ENCODE results near the gene BMF. TPM values are rescaled to one million over a fixed set of nuclear protein-coding genes. Genes with fewer than 3 reads are reported as not detected.
"Not testable (repeated sequence)": the region's sequence is repeated elsewhere in the genome, so short reads cannot be mapped to it uniquely, and the experiment has no call there.

BMF gene
- 353 and 376 TPM in 2 replicates for total RNA-seq

DNA sequence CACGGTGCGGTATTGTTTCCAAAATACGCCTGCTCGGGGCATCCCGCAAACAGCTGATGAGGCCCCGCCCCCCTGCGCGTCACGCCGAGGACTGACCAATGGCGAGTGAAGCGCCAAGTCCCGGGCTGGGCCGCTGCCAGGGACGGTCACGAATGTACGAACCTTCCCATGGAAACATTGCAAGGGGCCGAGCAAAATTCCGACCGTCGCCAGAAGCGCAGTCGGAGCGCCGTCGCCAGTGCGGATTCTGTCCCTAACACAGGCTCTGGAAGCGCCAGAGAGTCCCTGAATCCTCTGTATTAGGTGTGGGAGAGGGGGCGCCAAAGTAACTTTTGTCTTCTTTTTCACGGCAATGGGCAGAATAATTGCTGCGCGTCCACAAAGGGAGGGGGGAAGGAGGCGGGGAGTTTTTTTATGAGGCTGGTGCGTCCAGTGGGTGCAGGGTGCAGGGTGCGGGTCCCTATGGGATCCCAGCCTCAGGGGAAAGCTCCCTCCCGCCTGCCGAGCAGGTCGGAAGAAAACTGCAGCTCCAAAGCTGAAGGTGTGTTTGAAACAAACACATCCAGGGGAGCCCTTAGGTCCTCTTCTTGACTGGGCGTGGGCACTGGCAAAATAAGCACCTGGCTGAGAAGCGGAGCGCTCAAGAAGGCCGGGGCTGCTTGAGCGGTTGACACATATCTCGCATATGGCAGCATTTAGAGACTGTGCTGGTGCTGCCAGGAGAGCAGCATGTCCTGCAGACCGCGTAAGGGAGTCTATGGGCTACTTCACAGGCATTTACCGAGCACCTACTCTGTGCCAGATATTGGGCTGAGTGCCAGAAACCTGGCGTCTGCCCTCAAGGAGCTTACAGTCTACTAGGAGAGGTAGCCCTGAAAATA is at the start of gene BMF:
Gene BMF, minus strand, starts transcription at position 25 of the 881 bp plus-strand sequence. CDS start 2,793 bp downstream, outside the sequence.
- ATAC-seq (ENCODE audit: low read depth) = peak; percentile 49
- ChIA-PET CTCF (interaction anchor here (1.0 to 16.6 kb wide), 6 partner anchors 13 to 165 kb away, joined by 3 to 519 read pairs (median 24); partner anchors contain the start of gene SRP14), POLR2A (interaction anchor here (0.6 to 23.5 kb wide), 15 partner anchors 13 to 331 kb away, joined by 3 to 1329 read pairs (median 8); partner anchors contain the start of genes BAHD1, BUB1B, FSIP1 and PLCB2)
- Mint-ChIP-seq H3K27ac (peak within 1 kb of the TSS; percentile 92), H3K36me3 (ENCODE audit: low read depth) (peaks cover 34% of the 10 kb centered on the region), H3K4me3 (peak within 1 kb of the TSS; percentile 94), H3K27me3 (no peaks in the 10 kb centered on the region), H3K4me1 (peaks cover 60% of the 10 kb centered on the region), H3K9me3 (no peaks in the 10 kb centered on the region)
- peak; percentile 97 for DNase-seq
- TF ChIP-seq, protein P1, sequence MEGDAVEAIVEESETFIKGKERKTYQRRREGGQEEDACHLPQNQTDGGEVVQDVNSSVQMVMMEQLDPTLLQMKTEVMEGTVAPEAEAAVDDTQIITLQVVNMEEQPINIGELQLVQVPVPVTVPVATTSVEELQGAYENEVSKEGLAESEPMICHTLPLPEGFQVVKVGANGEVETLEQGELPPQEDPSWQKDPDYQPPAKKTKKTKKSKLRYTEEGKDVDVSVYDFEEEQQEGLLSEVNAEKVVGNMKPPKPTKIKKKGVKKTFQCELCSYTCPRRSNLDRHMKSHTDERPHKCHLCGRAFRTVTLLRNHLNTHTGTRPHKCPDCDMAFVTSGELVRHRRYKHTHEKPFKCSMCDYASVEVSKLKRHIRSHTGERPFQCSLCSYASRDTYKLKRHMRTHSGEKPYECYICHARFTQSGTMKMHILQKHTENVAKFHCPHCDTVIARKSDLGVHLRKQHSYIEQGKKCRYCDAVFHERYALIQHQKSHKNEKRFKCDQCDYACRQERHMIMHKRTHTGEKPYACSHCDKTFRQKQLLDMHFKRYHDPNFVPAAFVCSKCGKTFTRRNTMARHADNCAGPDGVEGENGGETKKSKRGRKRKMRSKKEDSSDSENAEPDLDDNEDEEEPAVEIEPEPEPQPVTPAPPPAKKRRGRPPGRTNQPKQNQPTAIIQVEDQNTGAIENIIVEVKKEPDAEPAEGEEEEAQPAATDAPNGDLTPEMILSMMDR (IDR thresholded peaks at IDR 0.05) = no peak
- intact Hi-C loops (cut with micrococcal nuclease) = loop anchor here (5.0 kb wide), 2 partner anchors 177 to 213 kb away; partner anchors contain the start of genes EIF2AK4 and INAFM2

DNA sequence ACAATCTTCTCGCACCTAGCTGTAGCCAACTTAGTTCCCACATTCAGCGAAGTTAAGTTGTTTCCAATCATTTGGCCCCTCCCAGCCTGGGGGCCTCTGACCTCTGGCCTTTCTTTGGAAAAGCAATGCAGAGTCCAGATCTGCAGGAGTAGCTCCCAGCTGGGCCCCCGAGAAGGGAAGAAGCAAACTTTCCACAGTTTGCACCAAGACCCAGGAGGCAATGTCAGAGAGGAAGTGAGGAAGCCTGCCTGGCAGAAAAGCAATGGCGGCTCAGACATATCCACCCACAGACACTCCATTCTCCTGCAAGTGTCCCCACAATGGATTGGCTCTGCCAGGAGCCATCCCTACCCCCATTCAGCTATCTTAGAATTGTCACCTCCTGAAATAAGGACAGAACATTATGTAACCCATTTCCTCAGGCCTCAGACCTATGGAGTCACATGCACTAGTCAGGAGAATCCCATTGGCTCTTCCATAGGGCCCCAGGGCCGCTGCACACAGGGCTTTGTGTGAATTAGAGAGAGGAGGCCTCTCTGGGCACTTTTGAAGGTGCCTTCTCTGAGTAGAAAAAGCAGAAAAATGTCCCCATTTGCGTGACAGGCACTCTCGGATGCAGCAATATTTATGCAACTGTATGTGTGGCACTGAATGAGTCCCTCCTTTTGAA is 49.2 kb upstream of the BMF start:
- CTCF ChIA-PET = interaction anchor here (1.2 kb wide), 1 partner anchor 112 kb away, joined by 6 read pairs; no protein-coding TSS in a partner anchor
- Mint-ChIP-seq H3K36me3 (ENCODE audit: low read depth) (no peaks in the 10 kb centered on the region), H3K27ac (no peak overlapping the region), H3K4me1 (no peaks in the 10 kb centered on the region), H3K4me3 (no peak overlapping the region), H3K27me3 (no peaks in the 10 kb centered on the region), H3K9me3 (no peaks in the 10 kb centered on the region)
- ATAC-seq (ENCODE audit: low read depth) = no peak
- TF ChIP-seq, protein P1 (IDR thresholded peaks at IDR 0.05) = no peak
- POLR2A ChIA-PET = interaction anchor here (0.9 kb wide), 1 partner anchor 51 kb away, joined by 3 read pairs; no protein-coding TSS in a partner anchor
- DNase-seq = no peak
- intact Hi-C loops (cut with micrococcal nuclease) = no loop called here

DNA sequence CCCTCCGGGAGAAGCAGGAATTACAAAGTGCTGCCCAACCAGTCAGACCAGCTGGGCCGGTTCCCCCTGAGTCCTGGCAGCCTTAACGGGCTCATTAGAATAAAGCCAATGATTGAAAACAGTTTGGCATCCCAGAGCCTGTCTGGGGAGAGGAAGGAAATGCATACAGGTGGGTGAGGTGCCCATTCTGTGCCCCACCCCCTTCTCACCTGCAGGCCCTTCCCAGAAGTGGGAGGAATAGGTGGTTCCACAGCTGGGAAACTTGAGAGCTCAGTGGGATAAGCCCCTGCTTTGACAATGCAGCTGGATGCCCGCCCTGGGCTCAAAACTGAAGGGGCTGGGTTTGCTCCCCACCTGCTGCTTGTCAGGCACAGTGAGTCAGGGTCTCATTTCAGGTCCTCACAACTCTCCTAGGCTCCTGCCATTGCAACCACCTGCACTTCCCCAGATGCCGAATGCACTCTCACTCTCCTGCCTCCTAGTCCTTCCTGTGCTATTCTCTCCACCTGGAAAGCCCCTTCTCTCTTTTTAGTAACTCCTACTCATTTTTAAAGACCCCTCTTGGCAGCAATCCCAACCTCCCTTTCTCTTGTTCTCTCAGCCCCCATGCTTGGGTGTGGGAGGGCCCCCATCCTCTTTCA is 46.7 kb upstream of the BMF start:
- DNase-seq = no peak
- no peaks in the 10 kb centered on the region for H3K27me3 Mint-ChIP-seq
- intact Hi-C loops (cut with micrococcal nuclease) = no loop called here
- ATAC-seq (ENCODE audit: low read depth) = no peak
- POLR2A ChIA-PET = interaction anchor here (1.0 kb wide), 1 partner anchor 34 kb away, joined by 4 read pairs; no protein-coding TSS in a partner anchor
- H3K4me3 Mint-ChIP-seq = no peak overlapping the region
- H3K4me1 Mint-ChIP-seq = no peaks in the 10 kb centered on the region
- H3K9me3 Mint-ChIP-seq = no peaks in the 10 kb centered on the region
- no peaks in the 10 kb centered on the region for H3K36me3 Mint-ChIP-seq (ENCODE audit: low read depth)
- H3K27ac Mint-ChIP-seq = no peak overlapping the region
- CTCF ChIA-PET = no interaction called here
- TF ChIP-seq, protein P1 (IDR thresholded peaks at IDR 0.05) = no peak

DNA sequence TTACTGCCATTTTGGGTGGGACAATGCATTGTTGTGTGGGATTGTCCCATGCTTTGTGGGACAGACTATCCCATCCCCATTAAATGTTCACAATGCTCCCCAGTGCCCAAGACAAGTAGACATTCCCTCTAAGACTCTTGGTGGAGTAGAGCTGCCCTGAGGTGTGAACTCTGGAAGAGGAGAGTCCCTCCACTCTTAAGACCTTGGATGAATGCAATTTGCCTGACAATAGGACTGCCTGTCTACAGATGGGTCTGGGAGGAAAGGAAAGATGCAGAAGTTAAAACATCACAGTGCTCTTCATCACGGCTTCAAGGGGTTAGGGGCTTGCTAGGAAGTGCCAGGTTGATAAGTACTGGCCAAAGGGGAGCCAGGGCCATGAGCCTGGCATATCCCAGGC is 46.1 kb upstream of the BMF start:
- DNase-seq; CTCF ChIA-PET; H3K27me3 Mint-ChIP-seq; H3K4me3 Mint-ChIP-seq; H3K4me1 Mint-ChIP-seq; POLR2A ChIA-PET; H3K9me3 Mint-ChIP-seq; H3K36me3 Mint-ChIP-seq (ENCODE audit: low read depth); ATAC-seq (ENCODE audit: low read depth); intact Hi-C loops (cut with micrococcal nuclease); H3K27ac Mint-ChIP-seq: not testable (repeated sequence)

DNA sequence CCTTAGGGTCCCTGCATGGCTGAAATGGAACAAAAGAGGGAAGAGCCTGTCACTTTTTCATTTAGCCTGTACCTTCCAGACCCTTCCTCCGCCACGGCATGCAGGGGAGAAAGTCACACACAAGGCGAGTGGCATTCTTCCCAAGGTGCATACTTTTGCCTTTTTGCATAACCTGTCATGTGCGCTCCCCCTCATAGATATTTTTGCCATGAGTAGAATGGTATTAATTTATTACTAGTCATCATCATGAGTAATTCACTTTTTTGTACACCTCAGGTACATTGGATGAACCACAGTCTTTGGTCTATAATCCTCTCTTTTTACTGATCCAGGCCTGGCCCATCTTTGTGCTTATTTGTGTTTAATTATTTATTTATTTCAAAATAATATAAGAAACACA is 43.3 kb upstream of the BMF start:
- no peak overlapping the region for H3K4me3 Mint-ChIP-seq
- no peaks in the 10 kb centered on the region for H3K9me3 Mint-ChIP-seq
- ATAC-seq (ENCODE audit: low read depth) (no peak), DNase-seq (no peak)
- no peaks in the 10 kb centered on the region for H3K4me1 Mint-ChIP-seq
- H3K36me3 Mint-ChIP-seq (ENCODE audit: low read depth) = no peaks in the 10 kb centered on the region
- TF ChIP-seq, protein P1 (IDR thresholded peaks at IDR 0.05) = no peak
- no peaks in the 10 kb centered on the region for H3K27me3 Mint-ChIP-seq
- CTCF ChIA-PET = no interaction called here
- POLR2A ChIA-PET = interaction anchor here (1.3 kb wide), 1 partner anchor 46 kb away, joined by 3 read pairs; no protein-coding TSS in a partner anchor
- intact Hi-C loops (cut with micrococcal nuclease) = no loop called here
- no peak overlapping the region for H3K27ac Mint-ChIP-seq
